GM23248 (cell line): ENCODE data around the gene KCNN3. TPM values are rescaled to one million over a fixed set of nuclear protein-coding genes. Genes with fewer than 3 reads are reported as not detected.

ENCODE experiments used
- DNase-seq: peaks from one replicate; pipeline ENCODE4 v3.0.0-alpha.2; 2015
- H2AFZ ChIP-seq: fragments of 200-600 bp; sonication (generic); 2 replicates; pipeline ENCODE4 v1.6.1; 2016; ENCODE audit warnings: antibody characterized with exemption
- H3F3A ChIP-seq: fragments of 200-600 bp; sonication (generic); 2 replicates; pipeline ENCODE4 v1.6.1; 2016; ENCODE audit warnings: mild to moderate bottlenecking, antibody characterized with exemption, mixed run types; ENCODE audit not compliant: insufficient read depth
- H3K27ac ChIP-seq: fragments of 200-600 bp; sonication (generic); 2 replicates; pipeline ENCODE4 v1.5.1; 2016; ENCODE audit warnings: mild to moderate bottlenecking
- H3K27me3 ChIP-seq: fragments of 200-600 bp; sonication (generic); replicated peaks from 2 replicates; pipeline ENCODE4 v1.6.1; 2016; ENCODE audit warnings: mild to moderate bottlenecking; ENCODE audit not compliant: insufficient read depth
- H3K36me3 ChIP-seq: fragments of 200-600 bp; sonication (generic); 2 replicates; pipeline ENCODE4 v1.6.1; 2016; ENCODE audit warnings: low read depth, mild to moderate bottlenecking
- H3K4me1 ChIP-seq: fragments of 200-600 bp; sonication (generic); 2 replicates; pipeline ENCODE4 v1.6.1; 2016; ENCODE audit warnings: mild to moderate bottlenecking; ENCODE audit not compliant: insufficient read depth
- H3K4me2 ChIP-seq: fragments of 200-600 bp; sonication (generic); one replicate; pipeline ENCODE4 v1.6.1; 2016; ENCODE audit warnings: mild to moderate bottlenecking; ENCODE audit not compliant: unreplicated experiment
- H3K4me3 ChIP-seq: fragments of 200-600 bp; sonication (generic); 2 replicates; pipeline ENCODE4 v1.5.1; 2016; ENCODE audit warnings: mild to moderate bottlenecking
- H3K79me2 ChIP-seq: fragments of 200-600 bp; sonication (generic); 2 replicates; pipeline ENCODE4 v1.6.1; 2016; ENCODE audit warnings: mild to moderate bottlenecking; ENCODE audit not compliant: insufficient read depth
- H3K9ac ChIP-seq: fragments of 200-600 bp; sonication (generic); 2 replicates; pipeline ENCODE4 v1.6.1; 2016; ENCODE audit warnings: mild to moderate bottlenecking
- H3K9me2 ChIP-seq: fragments of 200-600 bp; sonication (generic); 2 replicates; pipeline ENCODE4 v1.6.1; 2016; ENCODE audit warnings: mixed run types, mild to moderate bottlenecking, moderate library complexity; ENCODE audit not compliant: insufficient read depth
- H3K9me3 ChIP-seq: fragments of 200-600 bp; sonication (generic); one replicate; pipeline ENCODE4 v1.6.1; 2017; ENCODE audit warnings: low read depth
- H4K20me1 ChIP-seq: fragments of 200-600 bp; sonication (generic); 2 replicates; pipeline ENCODE4 v1.6.0; 2016; ENCODE audit not compliant: insufficient read depth
- EZH2 ChIP-seq: fragments of 200-600 bp; sonication (generic); IDR thresholded peaks from 2 replicates; pipeline ENCODE4 v1.6.1; 2018; ENCODE audit warnings: antibody characterized with exemption, mild to moderate bottlenecking; ENCODE audit not compliant: insufficient read depth, poor library complexity, severe bottlenecking
- EZH2phosphoT487 ChIP-seq: fragments of 200-600 bp; sonication (generic); IDR thresholded peaks from 2 replicates; pipeline ENCODE4 v1.6.1; 2018; ENCODE audit warnings: antibody characterized with exemption, moderate library complexity, mild to moderate bottlenecking, low read depth; ENCODE audit not compliant: insufficient read depth
- WGBS, 2 experiments: methylation state at CpG; one replicate each; pipeline ENCODE4 v1.1.6; 2015 to 2017; ENCODE audit warnings: low lambda C conversion rate in 2 of 2, low coverage in 1 of 2; ENCODE audit errors: missing lambda C conversion rate in 2 of 2; 5-methylcytosine and 5-hydroxymethylcytosine counted together
- in situ Hi-C: fragments of 300-500 bp; cut with MboI; formaldehyde crosslinking; loops from 2 replicates; pipeline ENCODE4 v1.15.0; 2020
- polyA plus RNA-seq: library from polyadenylated mRNA; unstranded; fragments of >200 nt; fragmentation: Nextera tagmentation; extraction: Ambion mirVana; gene quantifications from 2 replicates; pipeline ENCODE4 v1.2.1, GENCODE V29; 2016
- total RNA-seq: library from RNA; depleted of rRNA; stranded (reverse); fragments of >200 nt; shearing (Covaris generic); gene quantifications from 2 replicates; pipeline ENCODE4 v1.2.3, GENCODE V29; 2014

Gene KCNN3
- total and polyA plus RNA-seq, 2 experiments from 2014 or later = not detected

- 76 to 86% methylated on average over 4 of the region's 4 CpGs for WGBS, 2 experiments
- Histone ChIP-seq H3F3A (no peaks in the 10 kb centered on the region), H3K27ac (no peak overlapping the region), H4K20me1 (no peaks in the 10 kb centered on the region), H2AFZ (no peak overlapping the region), H3K9me2 (no peaks in the 10 kb centered on the region), H3K79me2 (no peaks in the 10 kb centered on the region), H3K4me2 (no peak overlapping the region), H3K9ac (no peak overlapping the region), H3K27me3 (peaks cover 22% of the 10 kb centered on the region; the same call in 1 of the 2 replicates), H3K4me1 (peaks cover 5% of the 10 kb centered on the region; the same call in 1 of the 2 replicates), H3K36me3 (no peaks in the 10 kb centered on the region), H3K9me3 (no peaks in the 10 kb centered on the region), H3K4me3 (no peak overlapping the region)
- no peak for DNase-seq
- in situ Hi-C loops = no loop called here
- TF ChIP-seq EZH2phosphoT487 (no peak), EZH2 (no peak)
Measured at GRCh38 chr1:154770897-154771594, 99.0 kb downstream of the KCNN3 start.

GRCh38 chr1:154769193-154769895, 100.7 kb downstream of the KCNN3 start:
- no peak overlapping the region for H3K9ac ChIP-seq
- no peak overlapping the region for H2AFZ ChIP-seq
- H3K36me3 ChIP-seq = no peaks in the 10 kb centered on the region
- DNase-seq = no peak
- H4K20me1 ChIP-seq = no peaks in the 10 kb centered on the region
- no peaks in the 10 kb centered on the region for H3K9me3 ChIP-seq
- peaks cover 5% of the 10 kb centered on the region; the same call in 1 of the 2 replicates for H3K4me1 ChIP-seq
- in situ Hi-C loops = no loop called here
- no peaks in the 10 kb centered on the region for H3F3A ChIP-seq
- no peak overlapping the region for H3K4me2 ChIP-seq
- no peaks in the 10 kb centered on the region for H3K9me2 ChIP-seq
- no peak overlapping the region for H3K27ac ChIP-seq
- WGBS, 2 experiments = 84 to 87% methylated on average over 5 of the region's 5 CpGs
- H3K79me2 ChIP-seq = no peaks in the 10 kb centered on the region
- no peak for TF ChIP-seq EZH2
- H3K4me3 ChIP-seq = no peak overlapping the region
- H3K27me3 ChIP-seq = peaks cover 35% of the 10 kb centered on the region

DNA sequence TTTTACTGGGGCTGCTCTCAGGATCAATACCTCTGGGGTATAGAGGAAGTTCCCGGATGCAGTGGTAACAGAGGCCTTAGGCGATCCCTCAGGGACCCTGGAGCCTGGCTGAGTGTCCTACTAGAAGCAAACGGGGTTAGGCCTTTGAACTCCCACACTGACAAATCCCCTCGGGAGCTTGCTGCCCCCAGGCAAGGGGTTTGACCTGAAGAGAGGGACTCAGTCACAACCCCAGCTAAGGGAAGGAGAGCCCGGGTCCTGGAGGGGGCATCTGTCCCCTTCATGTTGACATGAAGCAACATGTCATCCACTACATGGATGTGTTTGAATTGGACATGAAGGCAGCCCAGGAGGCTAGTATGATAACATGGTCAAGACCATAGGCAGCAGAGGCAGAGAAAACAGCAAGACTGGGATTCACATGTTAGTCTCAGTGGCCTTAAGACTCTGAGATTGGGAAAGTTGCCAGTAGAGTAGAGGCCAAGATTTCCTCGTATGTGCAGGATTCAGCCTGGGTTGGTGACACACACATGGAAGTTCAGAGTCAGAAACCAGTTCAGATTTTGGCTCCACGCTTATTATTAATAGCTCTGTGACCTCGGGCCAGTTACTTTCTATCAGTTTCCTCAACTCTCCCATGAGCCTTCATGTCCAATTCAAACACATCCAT, 101.5 kb downstream of the KCNN3 start:
- 57 to 66% methylated on average over 8 of the region's 8 CpGs for WGBS, 2 experiments
- Histone ChIP-seq H3K4me2 (no peak overlapping the region), H3K9ac (no peak overlapping the region), H3K9me2 (no peaks in the 10 kb centered on the region), H3K27ac (no peak overlapping the region), H4K20me1 (no peaks in the 10 kb centered on the region), H3K36me3 (no peaks in the 10 kb centered on the region), H3F3A (no peaks in the 10 kb centered on the region), H3K9me3 (no peaks in the 10 kb centered on the region), H3K79me2 (no peaks in the 10 kb centered on the region), H3K27me3 (peaks cover 36% of the 10 kb centered on the region), H3K4me1 (peaks cover 5% of the 10 kb centered on the region; the same call in 1 of the 2 replicates), H2AFZ (no peak overlapping the region), H3K4me3 (no peak overlapping the region)
- no peak for TF ChIP-seq EZH2
- in situ Hi-C loops = no loop called here
- no peak for DNase-seq

- Histone ChIP-seq H3K36me3 (no peaks in the 10 kb centered on the region), H3F3A (no peaks in the 10 kb centered on the region), H3K27me3 (peaks cover 39% of the 10 kb centered on the region), H4K20me1 (no peaks in the 10 kb centered on the region), H3K79me2 (no peaks in the 10 kb centered on the region), H3K9me3 (no peaks in the 10 kb centered on the region), H3K9ac (0 out of 2 replicates have a peak overlapping the region, but pooled peaks have one; percentile 24), H3K4me1 (peaks cover 5% of the 10 kb centered on the region; the same call in 1 of the 2 replicates), H3K27ac (no peak overlapping the region), H3K4me3 (no peak overlapping the region), H2AFZ (no peak overlapping the region), H3K9me2 (no peaks in the 10 kb centered on the region), H3K4me2 (no peak overlapping the region)
- TF ChIP-seq EZH2 (no peak), EZH2phosphoT487 (no peak)
- in situ Hi-C loops = no loop called here
- DNase-seq = peak; percentile 65
- WGBS, 2 experiments = 34 to 37% methylated on average over 9 of the region's 9 CpGs
Measured at GRCh38 chr1:154767315-154768240, 102.5 kb downstream of the KCNN3 start.
